GM18511 (cell line): ENCODE measurements around the gene PRODH2.
"Not testable (repeated sequence)": the region's sequence is repeated elsewhere in the genome, so short reads cannot be mapped to it uniquely, and the experiment has no call there.

Experiments
- ATAC-seq: cut with Tn5 transposase; IDR thresholded peaks from one replicate; pipeline ENCODE4 v1.9.1; 2021; ENCODE audit warnings: mild to moderate bottlenecking, moderate library complexity; ENCODE audit not compliant: unreplicated experiment

The PRODH2 gene

GRCh38 chr19:35796645-35797542, 15.8 kb downstream of the PRODH2 start:
- no peak for ATAC-seq

DNA sequence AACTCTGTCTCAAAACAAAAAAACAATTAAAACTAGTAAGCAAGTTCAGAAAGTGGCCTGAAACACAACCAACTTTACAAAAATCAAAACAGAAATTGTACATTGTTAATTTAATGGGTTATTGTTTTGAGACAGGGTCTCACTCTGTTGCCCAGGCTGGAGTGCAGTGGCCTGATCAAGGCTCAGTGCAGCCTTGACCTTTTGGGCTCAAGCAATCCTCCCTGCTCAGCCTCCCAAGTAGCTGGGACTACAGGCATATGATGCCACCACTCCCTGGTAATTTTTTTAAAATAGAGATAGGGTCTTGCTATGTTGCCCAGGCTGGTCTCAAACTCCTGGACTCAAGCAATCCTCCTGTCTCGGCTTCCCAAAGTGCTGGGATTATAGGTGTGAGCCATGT, 17.1 kb downstream of the PRODH2 start:
- ATAC-seq, result not testable (repeated sequence)

GRCh38 chr19:35793381-35794165, 19.1 kb downstream of the PRODH2 start:
- ATAC-seq, result no peak

- no peak for ATAC-seq
Measured at GRCh38 chr19:35792888-35793287, 19.8 kb downstream of the PRODH2 start.

DNA sequence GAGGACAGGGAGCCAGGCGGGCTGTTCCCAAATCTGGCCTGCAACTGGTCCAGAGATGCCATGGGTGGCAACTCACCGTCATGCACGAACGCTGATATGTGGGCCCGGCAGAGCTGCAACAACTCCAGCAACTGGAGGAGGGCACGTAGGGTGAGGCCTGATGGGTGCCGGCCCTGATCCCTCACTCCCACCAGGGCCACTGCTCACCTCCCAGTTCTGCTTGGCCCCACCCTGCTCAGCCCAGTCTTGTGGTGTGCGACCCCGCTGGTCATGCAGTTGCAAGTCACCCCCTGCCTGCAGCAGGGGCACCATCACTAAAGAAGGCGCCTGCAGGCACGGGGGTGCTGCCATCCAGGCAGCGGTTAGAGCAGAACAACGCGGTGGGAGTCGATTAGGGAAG, 20.3 kb downstream of the PRODH2 start:
- no peak for ATAC-seq

GRCh38 chr19:35791814-35792279, 20.8 kb downstream of the PRODH2 start:
- ATAC-seq, result no peak

DNA sequence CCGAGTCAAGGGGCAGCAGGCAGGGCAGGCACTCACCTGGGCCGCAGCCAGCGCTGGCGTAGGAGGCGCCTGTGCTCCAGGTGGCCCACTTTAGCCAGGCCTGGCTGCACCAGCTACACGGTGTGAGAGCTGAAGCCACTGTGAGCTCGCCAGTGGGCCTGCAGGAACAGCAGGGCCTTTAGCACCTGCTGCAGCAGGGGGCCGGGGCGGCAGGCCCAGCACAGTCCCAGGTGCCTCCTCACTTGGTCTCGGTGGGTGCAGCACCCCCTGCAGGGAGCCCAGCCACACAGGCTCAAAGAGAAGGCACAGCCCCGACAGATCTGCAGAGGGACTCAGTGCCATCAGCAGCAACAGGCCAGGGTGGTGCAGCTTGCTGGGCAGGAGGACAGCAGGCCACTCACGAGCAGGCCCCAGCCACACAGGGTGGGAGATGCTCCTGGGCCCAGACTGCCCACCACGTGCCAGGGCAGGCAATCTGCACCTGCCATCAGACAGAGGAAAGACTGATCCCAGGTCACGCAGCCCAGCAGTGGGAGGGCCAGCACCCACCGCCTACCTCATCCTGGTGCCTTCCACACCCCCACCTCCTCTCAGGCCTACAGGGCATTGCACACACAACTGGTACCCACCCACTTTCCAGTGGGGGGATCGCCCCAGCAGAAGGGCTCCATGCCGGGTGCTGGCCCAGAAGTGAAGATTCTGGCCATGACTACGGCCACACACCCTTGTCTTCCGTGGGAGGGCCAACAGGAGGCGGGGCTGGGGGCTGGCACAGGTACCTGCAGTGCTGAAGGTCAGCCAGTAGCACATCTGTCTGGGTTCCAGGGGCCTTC, 21.4 kb downstream of the PRODH2 start:
- no peak for ATAC-seq

DNA sequence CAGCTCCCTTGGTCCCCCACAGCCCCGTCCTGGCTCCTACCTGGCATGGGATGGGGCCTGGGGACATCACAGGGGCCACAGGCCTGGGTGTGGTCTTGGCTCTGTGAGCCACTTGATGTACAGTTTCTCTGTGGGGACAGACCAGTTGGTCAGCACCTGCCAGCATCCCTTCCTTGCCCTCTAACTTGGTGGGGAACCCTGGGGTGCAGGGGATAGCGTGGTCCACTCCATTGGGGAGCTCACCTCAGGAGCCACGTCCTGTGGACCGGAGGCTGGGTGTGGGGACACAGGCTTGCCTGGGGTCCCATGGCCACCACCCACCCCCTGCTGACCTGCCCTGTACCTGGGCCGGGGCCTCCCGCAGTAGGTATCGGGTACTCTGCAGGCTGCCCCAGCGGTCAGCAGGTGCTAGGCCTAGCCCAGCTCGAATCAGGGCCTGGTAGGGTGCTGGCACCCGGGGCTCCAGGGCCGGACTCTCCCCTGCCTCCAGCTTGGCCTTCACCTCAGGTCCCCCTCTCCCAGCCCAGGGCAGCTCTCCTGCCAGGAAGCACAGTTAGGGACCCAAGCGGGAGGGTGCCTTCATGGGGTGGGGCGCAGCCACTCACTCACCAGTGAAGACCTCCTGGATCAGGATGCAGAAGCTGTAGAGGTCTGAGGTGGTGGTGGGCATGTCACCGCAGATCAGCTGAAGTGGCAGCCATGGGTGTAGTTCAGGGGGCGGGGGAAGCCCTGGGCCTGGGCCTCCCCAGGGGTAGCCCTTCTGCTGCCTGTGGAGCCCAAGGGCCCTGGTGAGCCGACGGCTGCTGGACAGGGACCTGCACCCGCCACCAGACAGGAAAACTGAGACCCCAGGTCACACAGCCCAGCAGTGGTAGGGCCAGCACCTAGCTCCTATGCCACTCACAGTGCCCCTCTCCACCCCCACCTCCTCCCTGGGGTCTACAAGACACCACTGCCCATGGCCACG, 22.4 kb downstream of the PRODH2 start:
- no peak for ATAC-seq

GRCh38 chr19:35789195-35789977, 23.3 kb downstream of the PRODH2 start:
- no peak for ATAC-seq

DNA sequence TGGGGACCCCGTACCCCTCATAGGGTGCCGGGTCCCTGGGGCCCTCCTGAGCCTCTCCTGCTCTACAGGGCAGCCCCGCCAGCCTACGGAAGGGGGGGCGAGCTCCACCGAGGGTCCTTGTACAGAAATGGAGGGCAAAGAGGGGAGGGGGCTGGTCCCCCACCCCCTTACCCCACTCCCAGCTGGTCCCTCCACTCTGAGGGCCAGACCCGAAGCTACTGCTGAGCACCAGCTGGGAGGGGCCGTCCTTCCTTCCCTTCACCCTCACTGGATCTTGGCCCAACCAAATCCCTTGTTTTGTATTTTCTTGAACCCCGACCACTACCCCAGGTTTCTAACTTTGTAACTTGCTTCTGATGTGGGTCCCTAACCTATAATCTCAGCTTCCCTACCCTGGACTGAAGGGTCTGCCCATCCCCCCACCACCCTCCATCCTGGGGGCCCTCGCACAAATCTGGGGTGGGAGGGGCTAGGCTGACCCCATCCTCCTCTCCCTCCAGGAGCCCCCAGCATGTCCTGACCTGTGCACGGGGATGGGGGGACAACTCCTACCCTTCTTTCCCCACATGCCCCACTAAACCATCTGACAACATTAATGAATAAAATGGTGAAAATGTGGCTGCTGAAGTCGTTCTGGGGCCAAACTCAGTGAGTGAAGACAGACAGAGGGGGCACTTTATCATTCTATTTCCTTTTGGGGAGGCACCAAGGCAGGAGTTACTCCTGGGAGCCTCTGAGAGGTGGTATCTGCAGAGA, 24.3 kb downstream of the PRODH2 start:
- ATAC-seq, result no peak

GRCh38 chr19:35787227-35787799, 25.3 kb downstream of the PRODH2 start:
- ATAC-seq, result no peak

DNA sequence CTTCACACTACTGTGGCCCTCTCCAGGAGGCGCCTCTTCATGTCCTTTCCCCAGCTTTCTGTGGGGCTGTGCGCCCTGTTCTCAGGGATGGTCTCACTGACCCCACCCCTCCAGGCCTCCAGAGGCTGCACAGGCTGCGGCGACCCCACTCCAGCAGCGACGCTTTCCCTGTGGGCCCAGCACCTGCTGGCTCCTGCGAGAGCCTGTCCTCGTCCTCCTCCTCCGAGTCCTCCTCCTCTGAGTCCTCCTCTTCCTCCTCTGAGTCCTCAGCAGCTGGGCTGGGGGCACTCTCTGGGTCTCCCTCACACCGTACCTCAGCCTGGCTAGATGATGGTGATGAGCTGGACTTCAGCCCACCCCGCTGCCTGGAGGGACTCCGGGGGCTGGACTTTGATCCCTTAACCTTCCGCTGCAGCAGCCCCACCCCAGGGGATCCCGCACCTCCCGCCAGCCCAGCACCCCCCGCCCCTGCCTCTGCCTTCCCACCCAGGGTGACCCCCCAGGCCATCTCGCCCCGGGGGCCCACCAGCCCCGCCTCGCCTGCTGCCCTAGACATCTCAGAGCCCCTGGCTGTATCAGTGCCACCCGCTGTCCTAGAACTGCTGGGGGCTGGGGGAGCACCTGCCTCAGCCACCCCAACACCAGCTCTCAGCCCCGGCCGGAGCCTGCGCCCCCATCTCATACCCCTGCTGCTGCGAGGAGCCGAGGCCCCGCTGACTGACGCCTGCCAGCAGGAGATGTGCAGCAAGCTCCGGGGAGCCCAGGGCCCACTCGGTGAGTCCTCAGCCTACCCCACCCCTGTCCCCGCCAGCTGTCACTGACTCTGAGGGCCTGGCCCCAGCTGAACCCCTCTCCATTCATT, 26.1 kb downstream of the PRODH2 start:
- no peak for ATAC-seq

DNA sequence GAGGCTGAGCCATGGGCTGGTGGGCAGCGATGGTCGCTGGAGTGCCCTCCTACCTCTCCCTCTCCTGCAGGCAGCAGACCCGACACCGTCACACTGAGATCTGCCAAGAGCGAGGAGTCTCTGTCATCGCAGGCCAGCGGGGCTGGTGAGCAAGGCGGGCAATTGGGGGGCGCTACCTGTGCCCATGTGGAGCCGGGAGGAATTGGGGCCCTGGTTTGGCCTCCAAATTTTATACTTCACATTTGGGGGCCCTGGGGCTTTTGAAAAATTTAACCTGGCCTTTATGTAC, 27.4 kb downstream of the PRODH2 start:
- no peak for ATAC-seq

DNA sequence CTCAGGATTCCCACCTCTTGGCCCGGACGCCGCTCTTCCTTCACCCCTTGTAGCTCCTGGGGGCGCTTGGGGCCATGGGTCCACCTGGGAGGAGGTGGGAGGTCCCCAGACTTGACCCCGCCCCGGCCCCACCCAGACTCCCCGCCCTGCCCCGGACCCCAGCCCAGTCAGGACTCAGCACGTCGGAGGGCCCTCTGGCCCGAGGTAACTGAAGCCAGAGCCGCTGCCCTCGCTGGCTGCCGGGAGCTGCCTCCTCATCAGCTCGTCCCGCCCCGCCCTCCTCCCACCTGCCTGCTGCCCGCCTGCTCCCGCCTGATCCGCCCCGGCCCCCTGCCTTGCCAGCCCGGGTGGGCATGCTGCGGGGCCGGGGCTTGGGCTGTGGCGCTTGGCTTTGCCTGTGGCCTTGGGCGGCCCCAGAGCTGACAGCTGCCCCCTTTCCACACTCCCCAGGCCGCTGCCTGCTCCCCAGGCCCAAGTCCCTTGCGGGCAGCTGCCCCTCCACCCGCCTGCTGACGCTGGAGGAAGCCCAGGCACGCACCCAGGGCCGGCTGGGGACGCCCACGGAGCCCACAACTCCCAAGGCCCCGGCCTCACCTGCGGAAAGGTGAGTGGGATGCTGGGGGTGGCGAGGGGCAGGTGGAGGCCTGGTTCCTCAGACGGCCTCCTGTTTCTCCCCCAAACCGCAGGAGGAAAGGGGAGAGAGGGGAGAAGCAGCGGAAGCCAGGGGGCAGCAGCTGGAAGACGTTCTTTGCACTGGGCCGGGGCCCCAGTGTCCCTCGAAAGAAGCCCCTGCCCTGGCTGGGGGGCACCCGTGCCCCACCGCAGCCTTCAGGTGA, 27.9 kb downstream of the PRODH2 start:
- no peak for ATAC-seq

GRCh38 chr19:35783469-35784434, 28.9 kb downstream of the PRODH2 start:
- no peak for ATAC-seq
